Transverse colon (tissue), 3 donors: ENCODE results near the gene DNER.

Experiments
- CTCF ChIP-seq, 5 experiments: fragments of 200-600 bp in 3 of 5; fragments of 450-650 bp in 2 of 5; sonication (generic) in 3 of 5; IDR thresholded peaks; 1 replicate in 2 of 5; 2 replicates in 3 of 5; pipeline ENCODE4 v1.5.1; 2016 to 2017; ENCODE audit warnings: antibody characterized with exemption in 5 of 5, inconsistent platforms in 3 of 5, mild to moderate bottlenecking in 2 of 5, moderate library complexity in 1 of 5
- EP300 ChIP-seq: sonication (generic); formaldehyde crosslinking; IDR thresholded peaks from one replicate; pipeline ENCODE4 v1.6.1; 2017; ENCODE audit warnings: antibody characterized with exemption, low read depth
- POLR2A ChIP-seq: fragments of 450-650 bp; IDR thresholded peaks from one replicate; pipeline ENCODE4 v1.6.1; 2016; ENCODE audit warnings: antibody characterized with exemption, mild to moderate bottlenecking, moderate library complexity

- no peak for TF ChIP-seq EP300
- TF ChIP-seq POLR2A = no peak
- no peak for TF ChIP-seq CTCF (IDR thresholded peaks at IDR 0.05)
Measured at GRCh38 chr2:229437467-229437866, 276.9 kb downstream of the DNER start.
